Hippocampal formation (tissue), 2 donors: Measurements from ENCODE around the gene TSPAN16.

Experiments
- DNase-seq, 2 donors: peaks; one replicate each; lab custom pipeline; 2025; lab: John Stamatoyannopoulos, UW

Gene TSPAN16, protein sequence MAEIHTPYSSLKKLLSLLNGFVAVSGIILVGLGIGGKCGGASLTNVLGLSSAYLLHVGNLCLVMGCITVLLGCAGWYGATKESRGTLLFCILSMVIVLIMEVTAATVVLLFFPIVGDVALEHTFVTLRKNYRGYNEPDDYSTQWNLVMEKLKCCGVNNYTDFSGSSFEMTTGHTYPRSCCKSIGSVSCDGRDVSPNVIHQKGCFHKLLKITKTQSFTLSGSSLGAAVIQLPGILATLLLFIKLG

DNA sequence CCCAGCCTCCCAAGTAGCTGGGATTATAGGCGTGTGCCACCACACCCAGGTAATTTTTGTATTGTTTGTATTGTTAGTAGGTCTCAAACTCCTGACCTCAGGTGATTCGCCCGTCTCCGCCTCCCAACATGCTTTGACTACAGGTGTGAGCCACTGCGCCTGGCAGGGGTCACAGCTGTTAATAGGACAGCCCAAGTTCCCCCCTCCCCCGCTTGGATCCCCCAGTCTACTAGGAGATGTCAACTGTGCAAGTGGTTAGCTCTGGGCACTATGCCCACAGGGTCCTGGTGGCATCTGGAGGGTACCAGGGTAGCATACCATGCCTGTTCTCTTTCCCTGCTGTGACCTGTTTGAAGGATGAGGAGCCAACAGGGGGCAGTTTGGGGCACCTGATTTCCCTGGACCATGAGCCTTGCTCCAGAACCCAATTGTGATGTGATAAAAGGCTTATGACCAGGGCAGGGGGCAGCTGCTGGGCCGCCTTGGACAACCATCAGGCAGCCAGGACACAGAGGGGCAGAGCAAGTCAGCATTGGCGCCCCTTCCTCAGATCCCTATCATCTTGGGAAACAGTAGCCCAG is at the start of gene TSPAN16:
Gene TSPAN16 (plus strand): TSS at position 496 of the 581 bp plus-strand sequence. CDS start 138 bp downstream, outside the sequence.
- DNase-seq = no peak

DNA sequence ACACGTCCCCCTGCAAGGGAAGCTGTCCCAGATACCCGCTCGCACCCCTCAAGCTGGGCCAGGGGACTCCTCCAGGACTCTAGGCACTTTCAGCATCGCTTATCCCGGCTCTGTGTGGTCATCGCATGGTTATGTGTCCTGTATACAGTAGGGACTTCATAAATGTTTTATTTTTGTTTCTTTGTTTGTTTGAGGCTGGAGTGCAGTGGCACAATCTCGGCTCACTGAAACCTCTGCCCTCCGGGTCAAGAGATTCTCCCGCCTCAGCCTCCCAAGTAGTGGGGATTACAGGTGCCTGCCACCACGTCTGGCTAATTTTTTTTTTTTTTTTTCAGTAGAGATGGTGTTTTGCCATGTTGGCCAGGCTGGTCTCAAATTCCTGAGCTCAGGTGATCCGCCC is 49.0 kb upstream of the TSPAN16 start:
- DNase-seq = no peak

DNA sequence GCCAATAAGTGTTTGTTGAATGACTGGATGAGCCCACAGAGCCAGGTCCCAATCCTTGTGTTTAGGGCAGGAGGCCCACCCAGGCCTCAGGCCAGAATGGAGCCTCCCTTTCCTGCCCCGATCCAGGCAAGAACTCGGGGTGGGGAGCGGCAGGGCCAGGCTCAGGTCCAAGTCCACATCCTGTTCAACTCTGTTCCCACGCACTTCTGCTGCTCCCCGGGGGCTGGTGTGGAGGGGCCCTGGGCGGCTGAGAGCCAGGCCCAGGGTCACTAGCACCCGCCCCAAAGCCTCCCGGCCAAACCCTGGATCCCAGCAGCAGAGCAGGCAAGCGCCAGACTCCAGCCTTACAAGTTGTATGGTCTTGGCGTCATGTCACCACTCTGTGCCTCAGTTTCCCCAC is 48.6 kb upstream of the TSPAN16 start:
- DNase-seq = no peak

DNA sequence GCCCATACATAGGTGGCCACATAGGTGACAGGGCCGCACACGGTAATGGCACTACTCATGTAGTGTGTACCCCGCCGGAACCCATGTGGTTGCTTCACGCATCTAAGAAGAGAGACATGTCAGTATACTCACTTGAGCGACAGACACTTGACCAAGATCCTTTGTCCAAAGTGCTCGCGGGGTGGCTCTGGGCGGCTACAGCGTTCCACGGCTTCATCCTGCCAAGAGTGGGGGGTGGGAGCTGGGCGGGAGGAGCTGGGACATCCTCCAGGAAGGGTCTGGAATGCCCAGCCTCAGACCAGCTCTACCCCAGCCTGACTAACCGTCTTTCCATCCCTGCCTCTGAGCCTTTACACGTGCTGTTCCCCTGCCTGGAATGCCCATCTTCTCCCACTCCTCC is 48.0 kb upstream of the TSPAN16 start:
- no peak for DNase-seq

DNA sequence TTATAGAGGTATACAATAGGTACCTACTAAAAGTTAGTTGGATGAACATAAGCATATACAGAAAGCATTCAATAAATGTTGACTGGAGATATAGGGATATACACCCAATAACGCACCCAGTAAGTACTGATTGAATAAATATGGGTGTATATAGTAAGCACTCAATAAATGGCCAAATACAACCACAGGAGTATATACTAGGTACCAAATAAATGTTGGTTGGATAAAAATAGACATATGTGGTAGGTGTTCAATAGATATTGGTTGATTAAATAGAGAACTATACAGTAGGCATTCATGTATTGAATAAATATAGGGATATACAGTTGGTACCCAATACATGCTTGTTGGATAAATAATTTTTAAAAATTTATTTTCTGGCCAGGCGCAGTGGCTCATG is 47.1 kb upstream of the TSPAN16 start:
- DNase-seq = no peak

DNA sequence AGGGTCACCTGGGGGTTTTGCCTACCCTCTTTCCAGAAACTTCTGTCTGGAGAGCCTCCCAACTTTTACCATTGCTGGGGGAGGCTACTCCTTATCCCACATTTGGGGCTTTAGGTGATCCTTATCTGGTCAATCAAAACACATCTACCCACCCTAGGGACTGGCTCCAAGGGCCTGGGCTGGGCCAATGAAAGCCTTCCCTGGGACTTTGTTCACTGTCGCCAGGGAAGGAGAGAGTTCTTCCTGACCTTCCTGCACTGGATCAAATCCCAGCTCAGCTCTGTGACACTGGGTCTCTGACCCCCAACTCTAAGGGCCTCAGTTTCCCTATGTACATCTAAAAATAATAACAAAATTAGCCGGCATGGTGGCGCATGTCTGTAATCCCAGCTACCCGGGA is 44.7 kb upstream of the TSPAN16 start:
- DNase-seq = no peak

DNA sequence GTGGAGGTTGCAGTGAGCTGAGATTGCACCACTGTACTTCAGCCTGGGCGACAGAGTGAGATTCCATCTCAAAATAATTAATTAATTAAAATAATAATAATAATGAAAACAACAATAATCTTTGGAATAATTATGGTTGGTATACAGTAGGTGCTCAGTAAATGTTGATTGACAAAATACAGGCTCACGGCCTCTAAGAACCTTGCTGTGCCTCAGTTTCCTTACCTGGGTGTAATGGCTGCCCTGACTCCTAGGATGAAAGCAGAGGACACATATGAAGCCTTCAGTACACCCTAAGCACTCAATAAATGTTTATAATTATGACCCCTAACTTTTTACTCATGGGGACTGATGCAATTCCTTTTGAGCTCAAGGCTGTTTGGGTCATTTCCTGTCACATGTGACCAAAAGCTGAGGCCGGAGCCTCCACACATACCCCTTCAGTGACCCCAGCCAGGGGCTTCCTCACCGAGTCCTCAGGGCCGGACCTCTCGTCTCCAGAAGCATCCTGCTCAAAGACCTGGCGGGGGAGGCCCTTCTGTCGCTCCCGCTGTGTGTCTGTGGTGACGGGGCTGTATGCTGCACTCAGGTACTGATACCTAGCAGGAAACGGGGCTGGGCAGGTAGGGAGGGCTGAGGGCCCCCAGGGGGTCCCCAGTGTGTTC is 44.2 kb upstream of the TSPAN16 start:
- DNase-seq = no peak

DNA sequence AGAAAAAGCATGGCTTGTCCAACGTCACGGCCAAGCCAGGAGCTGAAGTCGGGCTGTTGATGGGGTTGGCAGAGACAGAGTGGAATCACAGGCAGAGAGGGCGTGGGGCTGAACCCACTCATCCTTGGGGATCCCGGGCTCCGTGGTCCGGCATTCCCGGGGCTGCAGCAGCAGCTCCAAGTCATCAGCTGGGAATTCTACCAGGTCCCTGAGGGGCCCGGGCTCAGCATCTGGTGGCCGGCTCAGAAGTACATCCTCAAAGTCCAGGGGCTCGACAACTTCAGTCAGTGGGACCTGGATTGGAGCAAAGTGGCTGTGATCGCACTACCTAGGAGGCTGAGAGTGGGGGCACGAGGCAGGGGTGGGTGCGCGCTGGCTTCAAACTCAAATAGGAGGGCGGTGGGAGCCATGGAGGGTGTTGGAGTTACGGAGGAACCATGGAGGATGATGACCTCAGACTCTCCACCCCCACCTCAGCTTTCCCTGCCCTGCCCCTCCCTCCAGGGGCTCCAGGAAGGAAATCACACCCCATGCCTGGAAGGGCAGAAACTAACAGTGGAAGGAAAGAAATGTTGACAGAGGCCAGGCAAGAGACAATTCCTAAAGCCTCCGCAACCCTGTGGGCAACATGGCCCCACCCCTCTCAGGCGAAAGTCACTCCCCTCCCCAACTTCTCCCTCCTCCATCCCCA is 43.1 kb upstream of the TSPAN16 start:
- no peak for DNase-seq

DNA sequence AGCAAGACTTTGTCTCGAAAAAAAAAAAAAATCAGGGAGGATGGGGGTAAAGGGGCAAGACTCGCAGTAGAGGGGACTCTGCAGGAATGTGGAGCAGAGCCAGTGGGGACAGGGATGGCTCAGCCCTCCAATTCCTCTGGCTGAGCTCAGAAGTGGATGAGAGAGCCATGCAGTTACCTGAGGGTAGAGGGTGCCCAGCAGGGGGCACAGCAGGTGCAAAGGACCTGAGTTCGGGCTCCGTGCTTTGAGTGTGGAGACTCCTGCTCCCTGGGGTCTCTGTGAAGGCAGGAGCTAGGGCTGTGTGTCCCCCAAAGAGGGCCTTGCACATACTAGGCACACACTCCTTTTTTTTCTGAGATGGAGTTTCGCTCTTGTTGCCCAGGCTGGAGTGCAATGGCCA is 41.3 kb upstream of the TSPAN16 start:
- no peak for DNase-seq

DNA sequence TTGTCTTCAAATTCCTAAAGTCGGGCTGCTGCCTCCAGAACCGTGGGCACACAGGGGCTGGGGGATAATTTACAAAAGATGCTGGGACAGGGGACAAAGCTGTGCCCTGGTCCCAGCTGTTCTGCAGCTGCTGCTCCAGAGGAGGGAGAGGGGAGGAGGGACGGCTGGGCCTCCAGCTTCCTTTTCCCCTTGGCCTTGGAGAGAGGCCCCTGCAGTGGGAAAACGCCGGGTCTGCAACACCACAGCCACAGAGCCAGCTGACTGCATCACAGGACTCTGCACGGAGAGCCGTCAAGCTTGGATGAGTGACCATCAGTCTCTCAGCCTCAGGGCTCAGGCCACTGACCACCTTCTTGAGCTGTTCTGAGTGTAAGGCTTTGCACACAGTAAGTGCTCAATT is 39.8 kb upstream of the TSPAN16 start:
- DNase-seq = no peak

DNA sequence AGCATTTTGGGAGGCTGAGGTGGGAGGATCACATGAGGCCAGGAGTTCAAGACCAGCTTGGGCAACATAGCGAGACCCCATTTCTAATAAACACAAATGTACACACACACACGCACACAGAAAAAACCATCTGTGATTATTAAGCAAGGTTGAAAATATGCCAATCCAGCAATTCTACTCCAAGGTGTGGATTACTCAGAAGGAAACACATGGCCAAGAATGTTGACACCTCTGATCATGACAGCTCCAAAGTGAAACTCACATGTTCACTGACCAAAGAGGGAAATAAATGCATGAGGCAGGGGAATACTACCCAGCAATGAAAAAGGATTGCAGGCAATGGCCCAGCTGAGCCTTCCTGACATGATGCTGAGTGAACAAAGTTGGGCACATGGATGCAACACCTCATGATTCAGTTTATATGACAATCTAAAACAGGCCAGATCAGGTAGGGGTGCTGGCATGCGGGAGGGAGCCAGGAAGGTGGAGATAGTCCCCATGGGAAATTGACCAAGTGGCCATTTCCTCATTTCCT is 38.0 kb upstream of the TSPAN16 start:
- DNase-seq = no peak

DNA sequence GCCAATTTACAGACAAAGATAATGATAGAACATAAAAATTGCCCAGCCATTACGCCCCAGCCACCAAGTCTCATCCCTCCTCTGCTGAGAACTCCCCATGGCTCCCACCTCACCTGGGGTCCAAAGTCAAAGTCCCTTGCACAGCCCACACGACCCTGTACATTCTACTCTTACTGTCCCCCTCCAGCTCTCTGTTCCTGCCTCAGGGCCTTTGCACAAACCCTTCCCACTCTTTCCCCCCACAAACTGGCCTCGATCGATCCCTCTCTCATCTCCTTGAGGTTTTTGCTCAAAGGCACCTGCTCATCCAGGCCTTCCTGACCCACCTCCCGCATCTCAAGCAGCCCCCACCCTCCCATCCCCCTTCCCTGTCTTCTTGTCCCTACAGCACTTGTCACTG is 35.0 kb upstream of the TSPAN16 start:
- no peak for DNase-seq

DNA sequence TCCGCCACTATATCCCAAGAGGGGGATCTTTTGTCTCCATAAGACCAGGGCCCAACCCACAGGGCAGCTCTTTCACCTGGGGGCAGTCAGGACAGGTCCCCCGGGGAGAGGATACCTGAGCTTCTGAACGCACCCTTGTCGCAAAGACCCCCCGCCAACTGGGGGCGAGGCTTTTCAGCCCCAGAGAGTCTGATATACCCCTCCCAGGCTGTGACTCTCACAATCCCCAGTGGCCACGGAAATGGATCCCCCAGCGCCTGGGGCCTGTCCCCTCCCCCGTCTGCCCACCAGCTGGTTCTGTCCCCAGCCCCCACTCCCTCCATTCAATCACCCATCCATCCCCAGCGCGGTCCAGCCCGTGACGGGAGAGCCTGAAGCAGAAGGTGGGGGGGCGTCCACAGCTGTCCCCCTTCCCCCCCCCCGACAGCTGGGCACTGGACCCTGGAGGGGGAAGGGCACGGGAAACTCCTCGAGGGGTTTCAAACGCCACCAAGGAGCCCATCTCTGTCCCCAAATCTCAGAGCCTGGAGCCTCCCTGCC is 34.5 kb upstream of the TSPAN16 start:
- no peak for DNase-seq

DNA sequence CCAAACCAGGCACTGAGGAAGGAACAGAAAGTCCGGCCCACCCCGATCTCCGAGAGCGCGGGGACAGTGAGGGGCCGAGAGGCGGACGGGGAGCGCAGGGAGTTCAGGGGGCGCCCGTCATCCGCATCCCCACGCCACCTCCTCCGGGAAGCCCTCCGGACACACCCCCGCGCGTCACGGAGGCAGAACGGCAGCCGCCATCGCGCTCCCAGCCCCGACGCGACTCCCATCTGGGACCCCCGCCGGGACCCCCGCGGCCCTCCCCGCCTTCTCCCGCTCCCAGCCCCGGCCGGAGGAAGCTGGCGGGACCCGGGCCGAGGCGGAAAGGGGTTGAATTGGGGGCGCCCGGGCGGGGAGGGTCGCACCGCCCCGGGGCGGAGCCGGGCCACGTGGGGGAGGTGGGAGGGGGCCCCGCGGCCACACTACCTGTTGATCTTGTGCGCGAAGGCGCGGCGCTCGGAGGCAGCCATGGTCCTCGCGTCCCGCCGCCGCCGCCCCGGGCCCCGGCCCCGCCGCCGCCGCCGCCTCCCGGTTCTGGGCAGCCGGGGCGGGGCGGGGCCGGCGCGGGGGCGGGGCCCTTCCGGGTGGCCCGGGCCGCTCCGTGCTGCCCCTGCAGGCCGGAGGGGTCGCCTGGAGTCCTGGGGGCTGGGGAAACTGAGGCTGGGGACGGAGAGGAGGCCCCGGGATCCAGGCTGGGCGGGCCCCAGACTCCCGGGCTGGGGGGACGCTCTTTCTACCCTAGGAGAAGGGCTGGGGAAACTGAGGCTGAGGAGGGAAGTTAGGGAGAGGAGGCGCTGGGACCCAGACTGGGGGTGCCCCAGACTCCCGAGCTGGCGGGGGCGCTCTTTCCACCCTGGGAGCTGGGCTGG is 33.8 kb upstream of the TSPAN16 start, which contains the start of gene DOCK6:
Gene DOCK6 (minus strand): TSS at position 554 of the 869 bp plus-strand sequence. CDS start 84 bp downstream, at position 470.
- no peak for DNase-seq

DNA sequence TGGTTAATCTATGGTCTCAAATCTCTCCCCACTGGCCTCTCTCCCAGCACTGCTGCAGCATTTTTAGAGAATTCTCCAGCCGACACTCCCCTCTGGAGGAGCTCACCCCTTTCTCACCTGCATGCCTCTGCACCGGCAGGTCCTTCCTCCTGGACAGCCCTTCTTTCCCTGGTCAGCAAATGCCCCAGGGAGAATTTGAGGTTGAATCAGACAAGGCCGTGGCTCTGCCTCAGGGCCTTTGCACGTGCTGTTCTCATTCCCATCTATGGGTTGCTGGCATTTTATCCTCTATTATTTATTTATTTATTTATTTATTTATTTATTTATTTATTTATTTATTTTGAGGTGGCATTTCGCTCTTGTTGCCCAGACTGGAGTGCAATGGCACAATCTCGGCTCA is 32.2 kb upstream of the TSPAN16 start:
- no peak for DNase-seq

DNA sequence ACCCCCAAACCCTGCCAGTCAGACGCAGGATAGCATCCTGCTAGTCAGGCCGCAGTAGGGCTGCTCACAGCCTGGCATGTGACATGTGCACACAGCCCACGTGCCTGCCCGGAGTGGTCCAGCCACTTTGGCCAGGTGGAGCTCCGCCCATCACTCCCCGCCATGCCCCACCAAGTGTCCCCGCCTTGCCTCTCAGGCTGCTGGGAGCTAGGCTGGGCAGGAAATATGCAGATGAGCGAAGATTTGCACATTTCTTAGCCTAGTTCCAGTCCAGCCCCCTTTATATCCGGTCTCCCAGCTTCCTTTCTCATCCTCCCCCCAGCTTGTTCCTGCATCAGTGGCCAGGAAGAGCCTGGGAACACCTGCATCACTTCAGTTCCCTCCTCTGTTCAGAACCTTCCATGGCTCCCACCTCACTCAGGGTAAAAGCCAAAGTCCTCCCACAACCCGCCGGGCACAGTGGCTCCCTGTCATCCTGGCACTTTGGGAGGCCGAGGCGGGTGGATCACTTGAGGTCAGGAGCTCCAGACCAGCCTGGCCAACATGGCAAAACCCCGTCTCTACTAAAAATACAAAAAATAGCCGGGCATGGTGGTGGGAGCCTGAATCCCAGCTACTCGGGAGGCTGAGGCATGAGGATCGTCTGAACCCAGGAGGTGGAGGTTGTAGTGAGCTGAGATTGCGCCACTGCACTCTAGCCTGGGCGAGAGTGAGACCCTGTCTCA is 31.3 kb upstream of the TSPAN16 start:
- DNase-seq = no peak

DNA sequence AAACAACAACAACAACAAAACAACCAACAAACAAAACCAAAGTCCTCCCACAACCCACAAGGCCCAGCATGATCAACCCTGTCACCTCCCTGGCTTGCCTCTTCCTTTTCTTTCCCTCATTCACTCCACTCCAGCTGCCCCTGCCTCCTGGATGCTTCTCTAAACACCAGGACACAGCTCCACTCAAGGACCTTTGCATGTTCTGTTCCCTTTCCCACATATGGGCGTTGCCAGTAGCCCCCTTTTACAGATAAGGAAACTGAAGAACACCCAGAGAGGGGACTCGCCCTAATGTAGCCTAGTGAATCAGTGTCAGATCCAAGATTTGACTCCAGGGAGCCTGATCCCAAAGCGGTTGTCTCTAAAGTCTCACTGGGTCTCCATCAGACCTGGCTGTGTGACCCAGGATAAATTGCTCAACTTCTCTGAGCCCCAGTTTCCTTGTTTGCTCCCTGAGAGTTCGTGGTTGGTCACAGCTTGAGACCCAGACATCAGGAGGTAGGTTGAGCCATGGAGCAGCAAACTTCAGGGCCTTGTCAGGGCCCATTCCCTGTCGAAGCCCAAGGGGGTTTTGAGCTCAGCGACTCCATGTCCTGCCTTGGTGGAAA is 30.7 kb upstream of the TSPAN16 start:
- DNase-seq = no peak

DNA sequence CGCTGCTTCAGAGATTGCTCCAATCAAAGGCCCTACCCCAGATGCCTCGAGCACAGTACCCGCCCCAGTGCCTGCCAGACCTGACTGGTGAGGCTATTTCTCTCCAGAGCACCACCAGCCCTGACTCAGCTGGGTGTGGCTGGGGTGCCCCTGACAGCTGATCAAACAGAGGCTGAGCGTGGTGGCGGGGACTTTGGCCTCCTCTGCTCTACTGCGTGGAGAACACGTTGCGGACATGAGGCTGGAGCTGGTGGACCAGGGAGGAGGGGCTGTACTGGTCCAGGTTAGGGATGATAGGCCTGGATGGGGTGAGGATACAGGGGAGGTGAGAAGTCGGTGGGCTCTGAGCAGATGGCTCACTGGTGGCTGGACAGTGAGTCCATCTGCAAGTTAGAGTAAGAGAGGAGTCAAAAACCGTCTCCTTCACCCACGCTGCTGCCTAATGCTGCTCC is 30.1 kb upstream of the TSPAN16 start:
- no peak for DNase-seq

DNA sequence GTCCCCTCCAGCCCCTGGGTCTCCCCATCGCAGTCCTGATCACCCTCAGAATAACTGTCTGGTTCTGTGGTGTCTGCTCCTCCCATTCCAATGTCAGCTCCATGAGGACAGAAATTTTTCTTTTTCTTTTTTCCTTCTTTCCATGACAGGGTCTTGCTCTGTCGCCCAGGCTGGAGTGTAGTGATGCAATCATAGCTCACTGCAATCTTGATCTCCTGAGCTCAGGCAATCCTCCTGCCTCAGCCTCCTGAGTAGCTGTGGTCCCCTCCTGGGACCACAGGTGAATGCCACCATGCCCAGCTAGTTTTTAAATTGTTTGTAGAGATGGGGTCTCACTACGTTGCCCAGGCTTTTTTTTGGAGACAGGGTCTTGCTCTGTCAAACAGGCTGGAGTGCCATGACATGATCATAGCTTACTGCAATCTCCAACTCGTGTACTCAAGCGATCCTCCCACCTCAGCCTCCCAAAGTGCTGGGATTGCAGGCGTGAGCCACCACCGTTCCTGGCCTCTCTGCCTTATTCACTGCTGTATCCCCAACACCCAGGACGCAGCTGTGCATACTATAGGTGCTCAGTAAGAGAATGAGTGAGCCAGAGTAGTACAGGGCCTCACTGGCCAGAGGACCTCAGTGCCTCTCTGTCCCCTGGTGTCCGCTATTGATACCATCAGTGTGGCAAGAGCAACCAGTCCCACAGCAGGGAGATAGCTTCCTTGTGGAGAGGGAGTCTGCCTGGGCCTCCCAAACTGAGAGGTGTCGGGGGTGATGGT is 28.5 kb upstream of the TSPAN16 start:
- no peak for DNase-seq
